ENCODE data around the gene UQCRC1. TPM values are rescaled to one million over a fixed set of nuclear protein-coding genes. Genes with fewer than 3 reads are reported as not detected.

The UQCRC1 gene
- total RNA-seq, 6 donors from 2014 or later, result 119 to 239 (median 154) TPM

- H3K4me3 ChIP-seq, result no peak overlapping the region
- DNase-seq (no peak), ATAC-seq (ENCODE audit: low FRiP score in 2 of 2) (no peak)
- peaks cover 0 to 7% (median 5%) of the 10 kb centered on the region in 4 donors for H3K9me3 ChIP-seq
- no peak for TF ChIP-seq POLR2AphosphoS5 (IDR thresholded peaks at IDR 0.05)
- TF ChIP-seq EP300 (IDR thresholded peaks at IDR 0.05), result no peak
- no peak for TF ChIP-seq CTCF (IDR thresholded peaks at IDR 0.05)
- TF ChIP-seq POLR2A (IDR thresholded peaks at IDR 0.05), result no peak
- no peaks in the 10 kb centered on the region for H3K27me3 ChIP-seq
- peaks cover 0 to 5% (median 0%) of the 10 kb centered on the region in 4 donors for H3K36me3 ChIP-seq
- no peak overlapping the region for H3K27ac ChIP-seq
- peaks cover 10 to 19% (median 12%) of the 10 kb centered on the region in 4 donors for H3K4me1 ChIP-seq
- WGBS, 2 donors, result 48 to 52% methylated on average over 1 of the region's 1 CpG
Observed at GRCh38 chr3:48612309-48612708, 2.9 kb upstream of the UQCRC1 start.

- TF ChIP-seq EP300 (IDR thresholded peaks at IDR 0.05) (no peak), CTCF (IDR thresholded peaks at IDR 0.05) (no peak), POLR2AphosphoS5 (IDR thresholded peaks at IDR 0.05) (no peak), POLR2A (IDR thresholded peaks at IDR 0.05) (no peak)
- no peak for DNase-seq
- no peaks in the 10 kb centered on the region for H3K9me3 ChIP-seq
- H3K4me3 ChIP-seq, result no peak overlapping the region
- no peak overlapping the region for H3K27ac ChIP-seq
- 90 to 93% methylated on average over 5 of the region's 5 CpGs for WGBS, 2 donors
- H3K27me3 ChIP-seq, result no peaks in the 10 kb centered on the region
- H3K4me1 ChIP-seq, result peaks cover 10 to 19% (median 12%) of the 10 kb centered on the region in 4 donors
- ATAC-seq (ENCODE audit: low FRiP score in 2 of 2), result no peak
- H3K36me3 ChIP-seq, result peaks cover 25 to 45% (median 39%) of the 10 kb centered on the region in 4 donors
Observed at GRCh38 chr3:48607519-48607918, 1.9 kb downstream of the UQCRC1 start.

GRCh38 chr3:48601622-48601994 lies 7.8 kb downstream of the UQCRC1 start:
- no peak overlapping the region for H3K27ac ChIP-seq
- TF ChIP-seq POLR2A (IDR thresholded peaks at IDR 0.05) (no peak), EP300 (IDR thresholded peaks at IDR 0.05) (no peak), CTCF (IDR thresholded peaks at IDR 0.05) (no peak), POLR2AphosphoS5 (IDR thresholded peaks at IDR 0.05) (no peak)
- H3K27me3 ChIP-seq, result no peaks in the 10 kb centered on the region
- ATAC-seq (ENCODE audit: low FRiP score in 2 of 2) (no peak), DNase-seq (no peak)
- no peaks in the 10 kb centered on the region for H3K9me3 ChIP-seq
- 76% methylated on average over 2 of the region's 2 CpGs for WGBS, 2 donors
- H3K4me1 ChIP-seq, result peaks cover 0 to 7% (median 0%) of the 10 kb centered on the region in 4 donors
- no peak overlapping the region for H3K4me3 ChIP-seq
- peaks cover 37 to 89% (median 84%) of the 10 kb centered on the region in 4 donors for H3K36me3 ChIP-seq

GRCh38 chr3:48600711-48601621 lies 8.5 kb downstream of the UQCRC1 start:
- ATAC-seq (ENCODE audit: low FRiP score in 2 of 2), result no peak
- TF ChIP-seq POLR2A (IDR thresholded peaks at IDR 0.05) (no peak), CTCF (IDR thresholded peaks at IDR 0.05) (no peak), EP300 (IDR thresholded peaks at IDR 0.05) (no peak), POLR2AphosphoS5 (IDR thresholded peaks at IDR 0.05) (no peak)
- Histone ChIP-seq H3K4me3 (no peak overlapping the region), H3K27me3 (no peaks in the 10 kb centered on the region), H3K36me3 (peaks cover 37 to 83% (median 79%) of the 10 kb centered on the region in 4 donors), H3K4me1 (peaks cover 0 to 7% (median 0%) of the 10 kb centered on the region in 4 donors), H3K9me3 (no peaks in the 10 kb centered on the region), H3K27ac (no peak overlapping the region)
- WGBS, 2 donors, result 94 to 98% methylated on average over 11 to 19 of the region's 19 CpGs
- peak in 1 of 2 donors; percentile 41 for DNase-seq

Data from upper lobe of left lung (tissue), 6 donors.